ENCODE measurements around the gene TP63.

The TP63 gene

DNA sequence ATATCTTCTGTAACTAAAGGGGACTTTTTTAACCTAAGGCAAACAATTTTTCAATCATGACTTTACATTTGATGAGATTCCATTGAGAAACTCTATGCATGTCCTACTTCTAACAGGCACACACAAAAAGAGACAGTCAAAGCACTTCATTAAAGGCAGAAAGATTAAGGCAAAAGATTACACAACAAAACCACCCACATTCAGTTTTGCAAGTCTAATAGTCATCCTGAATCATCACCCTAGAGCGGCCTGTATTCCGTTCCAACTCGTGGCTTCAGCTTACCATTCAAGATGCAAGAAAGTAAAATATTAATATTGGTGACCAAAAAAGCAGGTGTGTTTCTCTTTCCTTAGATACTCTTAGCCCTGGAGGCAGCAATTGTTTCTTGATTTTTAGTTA, 283.6 kb downstream of the TP63 start:
- DNase-seq (ENCODE audit: low spot score), result peak; percentile 26

DNA sequence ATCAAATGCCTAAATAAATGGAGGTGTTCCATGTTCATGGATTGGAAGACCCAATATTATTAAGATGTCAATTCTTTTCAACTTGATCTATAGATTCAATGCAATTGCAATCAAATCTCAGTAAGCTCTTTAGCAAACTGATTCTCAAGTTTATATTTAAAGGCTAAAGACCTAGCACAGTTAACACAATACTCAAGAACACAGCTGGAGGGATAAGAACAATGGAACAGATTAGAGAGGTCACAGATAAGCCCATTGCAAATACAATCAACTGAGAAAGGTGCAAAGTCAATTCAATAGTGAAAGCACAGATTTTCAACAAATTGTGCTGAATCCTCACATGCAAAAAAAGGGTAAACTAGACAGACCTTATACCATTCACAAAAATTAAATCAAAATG, 290.6 kb downstream of the TP63 start:
- DNase-seq (ENCODE audit: low spot score), result no peak

DNA sequence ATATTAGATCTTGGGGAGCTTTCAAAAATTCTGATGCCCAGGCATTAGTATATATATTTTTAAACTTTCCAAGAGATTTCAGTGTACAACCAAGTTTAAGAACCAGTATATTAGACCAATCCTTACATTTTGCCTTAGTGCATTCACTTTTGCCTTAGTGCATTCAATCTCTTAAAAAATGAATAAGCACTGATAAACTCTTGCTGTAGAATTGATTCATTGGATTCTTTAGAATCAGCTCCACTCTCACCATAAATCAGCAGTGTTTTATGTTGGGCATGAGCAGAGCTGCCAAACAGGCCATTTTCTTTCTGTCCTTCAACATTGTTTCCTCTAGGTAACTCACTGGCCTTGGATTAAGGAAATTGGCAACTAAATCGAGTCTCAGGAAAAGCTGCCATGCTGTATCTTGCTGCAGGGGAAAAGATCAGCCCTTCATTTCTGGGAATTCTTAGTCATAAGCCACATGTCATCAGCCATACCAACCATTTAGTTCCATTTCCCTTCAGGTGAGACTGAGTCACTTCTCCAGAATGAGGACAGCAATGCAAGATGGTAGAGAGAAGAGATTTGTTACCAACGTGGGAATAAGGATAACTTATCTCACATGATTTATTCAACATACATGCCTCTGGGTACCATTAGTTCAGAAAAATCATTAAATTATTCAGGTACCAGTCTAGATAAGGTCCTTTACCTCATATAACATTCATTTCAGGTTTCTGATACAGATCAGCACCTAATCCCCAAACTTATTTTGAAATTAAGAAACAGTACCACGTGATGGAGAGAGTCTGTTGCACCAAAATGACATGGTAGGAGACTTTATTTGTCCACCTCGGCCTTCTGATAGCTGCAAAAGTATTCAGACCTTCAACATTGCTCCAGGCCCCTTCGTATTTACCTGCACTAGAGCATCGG, 297.0 kb downstream of the TP63 start:
- DNase-seq (ENCODE audit: low spot score), result no peak

DNA sequence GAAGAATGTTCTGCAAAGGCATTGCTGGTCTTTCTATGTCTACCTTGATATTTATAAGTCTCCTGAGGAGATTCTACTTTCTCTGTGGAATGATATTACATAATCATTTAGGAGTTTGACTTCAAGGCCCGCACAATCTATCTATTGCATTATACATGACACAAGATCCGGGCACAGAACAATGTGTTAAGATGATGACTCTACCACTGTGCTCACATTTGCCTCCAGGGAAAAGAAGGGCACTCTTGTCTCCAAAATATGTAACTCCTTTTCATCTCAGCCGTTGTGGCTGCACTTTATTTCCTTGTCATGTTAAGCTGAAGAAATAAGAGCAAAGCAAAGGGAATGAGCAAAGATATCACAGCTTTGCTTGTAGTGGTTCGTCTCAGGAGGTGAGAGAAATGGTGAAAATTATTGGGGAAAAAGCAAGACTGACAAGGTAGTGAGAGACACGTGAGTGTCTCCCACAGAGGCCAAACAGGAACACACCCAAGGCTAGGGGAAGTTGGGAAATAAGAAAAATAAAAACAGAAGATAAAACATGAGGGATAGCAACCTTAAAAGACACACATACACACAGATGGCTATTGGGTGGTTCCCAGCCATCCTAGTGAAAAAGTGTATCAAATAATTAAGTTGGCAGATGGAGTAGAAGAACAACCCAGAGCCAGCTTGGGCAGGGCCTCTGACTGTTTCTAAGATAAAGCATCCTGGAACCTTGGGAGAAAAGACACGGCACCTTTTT, 305.2 kb downstream of the TP63 start:
- no peak for DNase-seq (ENCODE audit: low spot score)

DNA sequence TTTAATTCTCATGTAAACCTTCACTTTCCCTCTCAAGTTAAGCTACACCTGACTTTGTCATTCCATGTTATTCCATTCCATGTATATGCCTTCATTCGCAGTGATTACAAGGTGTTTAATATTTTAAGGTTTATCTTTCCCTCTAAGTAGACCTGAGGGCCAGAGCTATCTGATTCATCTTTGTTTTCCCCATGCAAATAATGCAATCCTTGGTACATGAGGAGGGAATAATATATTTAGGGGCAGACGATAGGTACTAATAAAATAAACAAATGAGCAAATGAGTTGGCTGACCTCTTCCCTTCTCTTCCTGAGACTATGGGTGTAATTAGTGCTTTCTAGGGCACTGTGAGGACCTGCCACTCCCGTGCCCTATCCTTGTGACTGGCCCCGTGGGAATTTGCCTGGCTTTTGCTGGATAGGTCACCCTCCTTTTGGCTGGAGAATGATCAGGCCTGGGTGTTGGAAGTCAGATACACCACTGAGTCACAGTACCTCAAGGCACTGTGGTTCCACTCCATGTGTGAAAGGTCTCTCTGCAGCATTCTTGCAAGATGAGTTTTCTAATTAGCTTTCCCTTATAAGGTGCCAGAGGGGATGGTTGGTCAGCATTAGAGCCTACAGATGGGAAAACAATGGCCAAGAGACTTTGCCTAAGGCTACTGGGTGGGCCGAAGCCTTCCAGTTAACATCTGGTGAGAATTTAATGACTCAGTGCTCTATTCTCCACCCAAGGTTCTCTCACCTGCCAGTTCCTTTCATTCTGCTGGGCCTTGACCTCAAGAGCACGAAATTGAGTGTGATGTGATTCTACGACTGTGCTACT, 306.3 kb downstream of the TP63 start:
- DNase-seq (ENCODE audit: low spot score), result peak; percentile 13

DNA sequence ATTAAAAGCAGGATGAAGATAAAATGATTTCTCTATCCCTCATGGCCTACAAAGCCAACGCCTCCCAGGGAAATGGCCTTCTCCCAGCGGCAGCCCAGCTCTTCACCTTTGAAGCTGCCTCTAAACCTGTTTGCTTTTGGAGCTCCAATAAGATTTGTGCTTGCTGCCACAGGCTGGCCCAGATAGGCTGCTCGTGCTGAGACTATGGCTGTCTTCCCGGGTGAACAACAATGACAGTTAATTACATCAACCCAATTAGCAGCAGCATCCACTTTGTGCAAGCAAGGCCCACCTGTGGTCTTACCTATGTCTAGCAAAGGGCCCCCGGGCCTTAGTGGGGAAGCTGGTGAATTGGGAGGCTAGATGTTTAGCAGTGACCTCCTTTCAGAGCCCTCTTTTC, 309.9 kb downstream of the TP63 start:
- no peak for DNase-seq (ENCODE audit: low spot score)

DNA sequence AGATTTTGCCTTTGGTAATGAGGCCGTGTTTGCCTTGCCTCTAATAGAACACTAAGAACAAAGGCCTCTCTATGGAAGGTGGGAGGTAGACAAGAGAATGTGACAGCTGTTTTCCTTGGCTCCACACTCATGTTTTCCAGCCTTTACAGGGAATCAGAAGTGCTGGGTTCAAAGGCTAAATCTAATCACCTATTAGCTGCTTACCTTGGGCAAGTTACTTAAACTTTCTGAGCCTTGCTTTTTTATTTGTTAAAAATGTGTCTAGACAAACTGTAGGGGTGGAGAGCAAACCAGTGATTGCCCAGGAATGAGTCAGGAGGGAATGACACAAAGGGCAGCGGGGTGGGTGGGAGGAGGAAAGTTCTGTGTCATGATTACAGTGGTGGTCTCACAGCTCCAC, 310.5 kb downstream of the TP63 start:
- no peak for DNase-seq (ENCODE audit: low spot score)

DNA sequence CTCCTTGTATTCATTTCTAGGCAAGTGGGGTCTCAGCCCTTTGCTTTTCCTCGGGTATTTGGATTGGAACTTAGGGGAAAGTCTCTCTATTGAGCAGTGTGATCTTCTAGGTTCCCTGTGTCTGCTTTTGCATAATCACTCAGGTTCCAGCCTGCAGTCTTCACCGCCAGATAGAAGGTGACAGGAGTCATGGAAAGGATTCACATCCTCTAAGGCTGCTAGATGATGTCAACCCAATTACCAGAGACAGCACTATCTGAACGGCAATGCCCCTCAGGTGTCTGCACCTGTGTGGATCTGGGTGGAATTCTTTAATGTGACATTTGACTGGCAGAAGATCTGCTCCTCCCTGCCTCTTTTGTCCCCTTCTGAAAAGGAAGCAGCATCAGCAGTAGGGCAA, 311.8 kb downstream of the TP63 start:
- no peak for DNase-seq (ENCODE audit: low spot score)

DNA sequence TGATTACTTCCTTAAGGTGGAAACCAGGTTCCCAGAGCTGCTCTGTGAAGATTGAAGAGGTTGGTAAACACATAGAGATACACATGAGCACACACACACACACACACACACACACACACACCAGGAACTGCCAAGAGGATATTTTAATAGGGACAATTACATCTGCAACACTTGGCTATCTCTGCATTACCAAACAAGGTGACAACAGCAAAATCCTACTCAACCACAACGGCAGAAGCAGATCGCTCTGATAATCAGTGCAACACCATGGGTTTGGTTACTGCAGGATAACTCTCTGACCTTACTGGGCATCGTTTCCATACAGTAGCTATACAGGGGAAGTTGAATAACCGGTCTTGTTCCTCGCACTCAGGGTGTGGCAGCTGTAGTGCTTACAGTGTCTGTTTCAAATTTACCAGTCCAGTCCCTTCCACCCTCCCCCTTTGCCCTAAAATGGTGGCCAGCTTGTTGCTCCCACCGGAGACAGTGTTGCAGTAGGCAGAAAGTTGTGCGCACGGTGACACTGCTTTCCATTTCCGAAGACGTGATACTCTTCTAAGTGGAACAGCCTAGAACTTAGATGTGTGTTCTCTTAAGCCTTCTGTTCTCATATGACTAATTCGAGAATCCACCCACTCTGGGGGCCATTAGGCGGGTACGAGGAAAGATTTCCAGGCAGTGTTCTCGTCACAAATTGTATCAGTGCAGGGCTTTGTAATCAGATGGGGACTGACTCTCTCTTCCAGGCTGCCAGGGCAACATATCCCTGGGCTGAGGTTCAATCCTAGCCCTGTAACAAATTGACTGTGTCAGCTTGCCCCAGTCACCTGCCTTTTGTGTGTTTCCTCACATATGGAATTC, 313.3 kb downstream of the TP63 start:
- no peak for DNase-seq (ENCODE audit: low spot score)

DNA sequence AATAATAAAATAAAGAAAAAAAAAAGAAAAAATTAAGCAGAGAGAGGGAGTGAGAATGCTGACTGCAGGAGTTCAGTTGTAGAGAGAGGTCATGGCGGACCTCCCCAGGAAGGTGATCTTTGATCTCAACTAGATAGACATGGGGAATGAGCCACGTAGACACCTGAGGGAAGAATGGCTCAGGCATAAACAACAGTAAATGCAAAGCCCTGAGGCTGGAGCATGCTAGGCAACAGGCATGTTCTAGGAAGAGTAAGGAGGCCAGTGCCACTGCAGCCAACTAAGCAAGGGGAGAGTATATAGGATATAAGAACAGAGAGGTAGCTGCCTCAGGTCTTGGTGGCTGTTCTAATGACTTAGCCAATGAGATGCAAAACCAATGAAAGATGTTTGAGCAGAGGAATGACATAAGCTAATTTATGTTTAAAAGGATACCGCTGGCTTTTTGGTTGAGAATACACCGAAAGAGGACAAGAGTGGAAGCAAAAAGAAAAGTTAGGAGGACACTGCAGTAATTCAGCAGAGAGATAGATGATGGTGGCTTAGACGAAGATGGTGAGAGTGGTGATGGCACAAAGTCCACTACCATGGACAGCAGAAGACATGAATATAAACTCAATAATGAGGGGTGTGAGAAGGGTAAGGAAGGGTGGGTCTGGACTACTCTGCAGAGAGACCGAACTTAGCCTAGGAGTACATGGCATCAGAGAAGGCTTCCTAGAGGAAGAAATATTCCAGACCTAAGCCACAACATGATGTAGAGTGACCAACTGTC, 314.9 kb downstream of the TP63 start:
- DNase-seq (ENCODE audit: low spot score), result no peak

Data from hepatic stellate cell (primary cell).